HG02885 (cell line): ENCODE data around the gene SH2D7.

ENCODE experiments used
- ATAC-seq: cut with Tn5 transposase; IDR thresholded peaks from one replicate; pipeline ENCODE4 v1.9.1; 2021; ENCODE audit warnings: mild to moderate bottlenecking; ENCODE audit not compliant: unreplicated experiment, poor library complexity

SH2D7 gene

GRCh38 chr15:78059110-78059839 is 33.1 kb upstream of the SH2D7 start:
- no peak for ATAC-seq

- ATAC-seq, result no peak
Measured at GRCh38 chr15:78060232-78060631, 32.1 kb upstream of the SH2D7 start.

GRCh38 chr15:78061963-78062427 is 30.4 kb upstream of the SH2D7 start:
- no peak for ATAC-seq

GRCh38 chr15:78063217-78063616 is 29.1 kb upstream of the SH2D7 start:
- no peak for ATAC-seq

- no peak for ATAC-seq
Measured at GRCh38 chr15:78063970-78064385, 28.4 kb upstream of the SH2D7 start.

- ATAC-seq, result no peak
Measured at GRCh38 chr15:78064544-78064943, 27.8 kb upstream of the SH2D7 start.

- ATAC-seq, result no peak
Measured at GRCh38 chr15:78065284-78065872, 27.0 kb upstream of the SH2D7 start.

GRCh38 chr15:78065973-78066946 is 26.1 kb upstream of the SH2D7 start:
- peak; percentile 66 for ATAC-seq

GRCh38 chr15:78067328-78068228 is 24.8 kb upstream of the SH2D7 start:
- no peak for ATAC-seq

- no peak for ATAC-seq
Measured at GRCh38 chr15:78069052-78069414, 23.3 kb upstream of the SH2D7 start.

- ATAC-seq, result no peak
Measured at GRCh38 chr15:78069462-78070029, 22.8 kb upstream of the SH2D7 start.

- ATAC-seq, result no peak
Measured at GRCh38 chr15:78070049-78070700, 22.2 kb upstream of the SH2D7 start.

- no peak for ATAC-seq
Measured at GRCh38 chr15:78071383-78071782, 21.0 kb upstream of the SH2D7 start.

- no peak for ATAC-seq
Measured at GRCh38 chr15:78072080-78072892, 20.1 kb upstream of the SH2D7 start.

- no peak for ATAC-seq
Measured at GRCh38 chr15:78073046-78073787, 19.1 kb upstream of the SH2D7 start.

GRCh38 chr15:78075490-78076230 is 16.7 kb upstream of the SH2D7 start:
- ATAC-seq, result no peak
